Ramos (cell line): ENCODE data around the gene SORCS3.

ENCODE experiments used
- in situ Hi-C: fragments of 300-500 bp; cut with MboI; formaldehyde crosslinking; loops from one replicate; pipeline ENCODE4 v1.14.3; 2022; ENCODE audit warnings: low sequenced_read_pairs; ENCODE audit not compliant: unreplicated experiment

SORCS3 gene

GRCh38 chr10:104899779-104900178, 258.7 kb downstream of the SORCS3 start:
- in situ Hi-C loops: no loop called here

GRCh38 chr10:104903433-104903832, 262.3 kb downstream of the SORCS3 start:
- in situ Hi-C loops: no loop called here

DNA sequence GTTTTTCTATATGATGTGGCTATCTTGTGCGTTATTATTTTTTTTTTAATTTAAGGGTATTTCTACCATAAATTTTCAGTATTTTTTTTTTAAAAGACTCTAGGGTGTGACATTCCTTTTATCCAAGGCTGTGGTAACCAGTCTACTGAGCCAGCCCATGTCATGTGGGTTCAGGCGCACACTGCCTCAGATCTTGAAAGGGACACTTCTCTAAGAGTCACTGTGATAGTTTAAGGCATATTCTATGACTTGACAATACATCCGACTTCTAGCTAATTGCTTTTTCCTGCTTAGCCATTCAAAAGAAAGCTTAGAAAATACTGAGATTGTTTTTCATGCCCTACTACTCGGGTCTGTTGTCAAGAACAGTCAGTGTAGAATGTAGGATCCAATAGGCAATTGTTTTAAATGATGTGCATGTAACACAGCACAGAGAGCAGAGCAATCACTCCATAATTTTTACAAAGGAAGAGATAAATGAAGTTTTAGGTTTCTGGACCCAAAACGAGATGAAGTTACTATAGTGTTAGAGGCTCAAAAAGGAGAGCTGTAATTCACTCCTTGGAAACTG, 263.7 kb downstream of the SORCS3 start:
- in situ Hi-C loops: no loop called here

DNA sequence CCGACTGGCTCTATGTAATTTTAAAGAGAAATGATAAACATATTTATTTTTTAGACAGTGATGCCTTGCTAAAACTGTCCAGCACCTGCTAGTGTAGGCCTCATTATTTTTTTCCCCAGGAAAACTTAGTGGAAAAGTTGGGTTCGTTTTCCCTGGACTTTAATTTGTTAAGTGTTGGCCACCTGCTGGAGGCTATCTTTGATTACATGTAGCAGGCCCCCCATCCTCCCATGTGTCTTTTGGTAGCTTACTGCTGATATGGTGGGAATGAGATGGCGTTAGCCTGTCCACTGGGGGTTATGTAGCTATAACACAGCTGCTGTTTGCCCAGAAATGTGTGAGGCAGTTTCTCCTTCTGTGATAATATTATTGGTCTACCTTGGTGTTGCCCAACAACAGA, 265.0 kb downstream of the SORCS3 start:
- in situ Hi-C loops: no loop called here

- in situ Hi-C loops: no loop called here
These were observed 266.4 kb downstream of the SORCS3 start for GRCh38 chr10:104907521-104907920.

DNA sequence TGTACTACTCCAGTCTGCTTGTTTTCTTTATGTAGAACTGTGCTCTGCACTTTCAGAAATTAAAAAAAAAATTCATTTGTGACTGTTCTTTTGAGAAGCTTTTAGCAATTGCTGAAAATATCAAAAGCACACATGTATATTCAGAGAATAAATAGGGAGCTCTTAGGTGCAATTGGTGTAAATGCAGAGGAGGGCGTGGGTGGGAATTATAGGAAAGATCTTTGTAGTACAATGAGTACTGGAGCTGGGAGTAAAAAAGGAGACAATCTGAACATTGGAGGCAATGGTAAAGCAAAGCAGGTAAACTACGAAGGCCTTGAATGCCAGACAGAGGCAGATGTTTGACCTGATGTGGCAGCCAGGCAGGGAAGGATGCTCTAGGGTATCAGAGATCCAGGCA, 267.5 kb downstream of the SORCS3 start:
- in situ Hi-C loops: no loop called here

DNA sequence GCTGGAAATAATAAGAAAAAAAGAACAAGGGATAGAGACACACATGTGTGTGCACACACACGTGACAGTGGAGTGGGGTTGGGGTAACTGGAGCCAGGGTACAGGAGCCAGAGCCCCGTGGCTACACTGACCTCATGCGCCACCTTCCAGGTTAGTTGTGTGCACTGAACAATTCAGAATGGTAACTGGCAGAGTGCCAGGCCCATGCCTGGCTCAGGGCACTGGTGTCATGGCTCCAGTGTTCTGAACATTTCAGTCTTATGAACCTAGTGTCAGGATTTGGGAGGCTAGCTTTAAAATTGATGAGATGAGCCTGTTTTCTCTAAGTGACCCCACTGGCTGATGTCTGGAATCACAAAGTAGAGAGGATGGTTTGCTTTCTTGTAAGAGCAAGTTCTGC, 269.6 kb downstream of the SORCS3 start:
- in situ Hi-C loops: no loop called here

DNA sequence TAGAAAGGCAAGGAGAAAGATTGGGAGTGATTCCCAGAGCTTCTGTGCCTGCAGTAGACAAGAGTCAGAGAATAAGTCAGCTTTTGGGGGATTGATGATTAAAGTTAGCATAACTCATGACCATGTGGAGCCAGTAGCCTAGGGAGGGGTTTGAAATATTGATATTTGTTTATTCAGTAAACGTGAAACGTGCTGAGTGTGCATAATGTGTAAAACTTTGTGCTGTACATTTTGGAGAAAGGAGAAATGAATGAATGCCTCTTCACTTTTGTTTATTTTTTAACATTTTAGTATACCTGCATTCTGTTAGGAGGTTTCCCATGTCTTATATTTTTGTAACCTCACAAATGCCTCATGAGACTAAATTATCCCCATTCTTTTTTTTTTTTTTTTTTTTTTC, 272.3 kb downstream of the SORCS3 start:
- in situ Hi-C loops: no loop called here

DNA sequence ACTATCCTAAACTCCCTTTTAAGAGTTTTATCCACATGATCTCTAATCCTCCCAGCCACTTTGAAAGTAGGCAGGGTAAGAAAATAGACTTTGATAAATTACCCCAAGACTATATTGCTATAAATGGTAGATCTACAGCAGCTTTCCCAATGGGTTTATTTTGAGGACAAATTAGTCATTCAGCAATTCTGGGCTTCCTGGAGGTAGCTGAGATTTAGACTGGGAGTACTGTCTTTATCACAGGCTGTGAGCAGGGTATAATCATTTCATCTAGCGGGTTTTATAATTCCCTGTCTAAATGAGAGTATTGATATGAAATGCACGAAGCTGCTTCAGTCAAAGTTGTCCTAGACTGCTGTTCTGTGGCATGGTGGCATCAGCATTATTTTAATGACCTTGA, 279.4 kb downstream of the SORCS3 start:
- in situ Hi-C loops: no loop called here

DNA sequence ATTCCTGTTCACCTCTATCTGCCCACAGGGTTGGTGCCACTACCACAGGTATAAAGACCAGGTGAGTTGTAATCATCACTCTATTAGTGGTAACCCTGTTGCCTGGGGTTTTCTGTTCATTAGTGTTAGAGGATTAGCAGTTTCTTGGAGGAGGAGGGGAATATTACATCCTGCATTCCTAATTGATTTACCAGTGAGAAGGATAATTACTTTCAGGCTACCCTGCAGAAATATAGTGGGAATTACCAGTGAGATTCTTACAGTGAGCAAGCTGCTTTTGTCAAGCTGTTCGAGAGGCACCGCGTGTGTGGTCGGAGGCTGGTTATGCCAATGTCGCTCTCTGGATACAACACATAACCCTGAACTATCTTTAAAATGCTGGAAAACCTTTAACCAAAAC, 280.7 kb downstream of the SORCS3 start:
- in situ Hi-C loops: no loop called here

DNA sequence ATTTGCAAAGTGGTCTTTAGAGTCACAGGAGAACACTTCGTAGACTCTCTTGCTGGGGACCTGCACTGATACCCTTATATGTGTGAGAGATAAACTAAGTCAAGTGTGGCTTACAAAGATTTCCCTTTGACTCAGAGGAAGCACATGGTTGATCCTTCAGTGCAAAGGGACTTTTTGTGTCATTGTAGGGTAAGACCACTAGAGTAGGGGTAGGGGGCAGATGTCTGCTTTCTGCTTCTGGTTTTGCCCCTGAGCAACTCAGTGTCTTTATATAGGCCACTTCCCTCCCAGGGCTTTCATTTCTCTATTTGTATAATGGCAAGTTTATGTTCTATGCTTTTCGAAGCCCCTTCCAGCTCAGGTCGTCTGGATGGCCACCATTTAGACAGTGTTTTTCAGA, 281.7 kb downstream of the SORCS3 start:
- in situ Hi-C loops: no loop called here

DNA sequence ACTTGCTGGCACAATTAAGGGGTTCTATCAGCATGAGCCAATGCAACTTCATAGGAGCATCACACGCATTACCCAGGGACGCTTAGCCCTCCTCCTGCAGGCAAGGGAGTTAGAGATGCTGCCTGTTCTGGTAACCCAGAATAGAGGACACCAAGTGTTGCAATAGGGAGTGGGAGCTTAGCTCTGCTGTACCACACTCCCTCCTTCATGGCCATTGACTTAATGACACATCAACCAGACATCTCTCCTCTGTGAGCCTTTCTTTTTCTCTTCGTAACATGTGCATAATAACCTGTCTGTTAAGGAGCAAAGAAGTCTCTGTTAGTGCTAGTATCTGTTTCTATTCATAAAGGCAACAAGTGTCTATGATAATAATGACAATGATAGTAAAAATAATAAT, 282.4 kb downstream of the SORCS3 start:
- in situ Hi-C loops: no loop called here

GRCh38 chr10:104924101-104924795, 283.2 kb downstream of the SORCS3 start:
- in situ Hi-C loops: no loop called here

GRCh38 chr10:104925232-104925851, 284.3 kb downstream of the SORCS3 start:
- in situ Hi-C loops: no loop called here

DNA sequence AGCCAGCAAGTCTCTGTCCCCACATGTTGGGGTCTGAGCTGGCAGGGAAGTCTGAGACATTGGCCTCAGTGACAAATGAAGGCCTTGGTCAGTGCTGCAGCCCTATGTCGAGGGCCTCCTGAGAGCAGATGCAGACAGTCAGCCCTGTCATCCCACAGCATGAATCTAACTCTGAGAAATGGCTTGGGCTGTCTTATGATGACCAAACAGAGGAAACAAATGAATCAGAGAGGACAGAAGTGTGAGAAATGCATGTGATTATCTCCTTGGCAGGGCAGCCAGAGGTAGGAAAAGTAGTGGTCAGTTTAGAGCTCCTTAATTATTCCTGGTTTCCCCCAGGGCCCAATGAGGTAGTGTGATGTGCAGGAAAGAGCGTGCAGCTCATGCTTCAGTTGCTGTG, 287.6 kb downstream of the SORCS3 start:
- in situ Hi-C loops: no loop called here

- in situ Hi-C loops: no loop called here
These were observed 290.6 kb downstream of the SORCS3 start for GRCh38 chr10:104931612-104932134.

DNA sequence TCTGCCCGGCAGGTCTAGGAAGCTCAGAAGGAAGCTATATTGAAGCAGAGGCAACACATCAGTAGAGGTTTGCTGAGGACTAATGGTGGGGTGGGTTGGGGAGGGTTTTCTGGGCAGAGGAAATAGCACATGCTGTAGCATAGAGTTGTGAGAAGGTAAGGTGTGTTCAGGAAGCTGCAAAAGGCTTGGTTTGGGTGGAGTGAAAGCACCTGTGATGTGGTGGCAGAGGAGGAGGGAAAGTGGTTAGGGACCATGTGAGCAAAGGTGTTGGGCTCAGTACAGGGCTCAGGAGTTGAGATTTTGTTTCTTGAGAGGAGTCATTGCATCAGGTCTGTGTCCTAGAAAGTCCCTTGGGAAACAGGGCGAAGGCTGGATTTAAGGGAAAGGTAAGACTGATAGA, 294.6 kb downstream of the SORCS3 start:
- in situ Hi-C loops: no loop called here

GRCh38 chr10:104937567-104937966, 296.5 kb downstream of the SORCS3 start:
- in situ Hi-C loops: no loop called here

- in situ Hi-C loops: no loop called here
These were observed 296.9 kb downstream of the SORCS3 start for GRCh38 chr10:104938031-104938430.

- in situ Hi-C loops: no loop called here
These were observed 300.6 kb downstream of the SORCS3 start for GRCh38 chr10:104941662-104942061.

GRCh38 chr10:104947314-104947713, 306.2 kb downstream of the SORCS3 start:
- in situ Hi-C loops: no loop called here
